ENCODE results near the gene IL36A. TPM values are rescaled to one million over a fixed set of nuclear protein-coding genes. Genes with fewer than 3 reads are reported as not detected.

The IL36A gene
- total RNA-seq (2021) = not detected in 2 replicates
- long read RNA-seq = 0 reads

- no peak within 1 kb of the TSS for H3K4ac ChIP-seq (ENCODE audit: low read depth, low read length)
- no peak within 1 kb of the TSS for H3K14ac ChIP-seq (ENCODE audit: insufficient read depth, low read length)
- Mint-ChIP-seq H3K36me3 (ENCODE audit: insufficient read depth in 1 of 3, low read depth in 3 of 3) (peaks cover 0 to 11% (median 0%) of the 10 kb centered on the region in 3 experiments; a peak in 1 of 7 replicates), H3K27ac (no peak within 1 kb of the TSS), H3K27me3 (ENCODE audit: low read depth) (peaks cover 25% of the 10 kb centered on the region), H3K9me3 (peaks cover 23 to 70% of the 10 kb centered on the region in 2 experiments), H3K4me1 (no peaks in the 10 kb centered on the region), H3K4me3 (no peak within 1 kb of the TSS)
- no peak within 1 kb of the TSS for H3T11ph ChIP-seq (ENCODE audit: low read length)
- no peak within 1 kb of the TSS for H2AK5ac ChIP-seq (ENCODE audit: insufficient read length, low read length)
- H3K79me2 ChIP-seq (ENCODE audit: insufficient read depth, low read length) = no peaks in the 10 kb centered on the region
- H3K79me1 ChIP-seq (ENCODE audit: insufficient read depth, low read depth, low read length, poor library complexity, severe bottlenecking) = no peaks in the 10 kb centered on the region
- H2BK15ac ChIP-seq (ENCODE audit: low read depth, low read length) = no peak within 1 kb of the TSS
- no peak within 1 kb of the TSS for H3K4me2 ChIP-seq (ENCODE audit: insufficient read depth, insufficient read length, low read length)
- DNase-seq = no peak
- no peak within 1 kb of the TSS for H2BK120ac ChIP-seq (ENCODE audit: low read depth, low read length, poor library complexity, severe bottlenecking)
- H3K4me1 ChIP-seq (ENCODE audit: insufficient read depth, low read length) = no peaks in the 10 kb centered on the region
- H4K8ac ChIP-seq (replicated peaks; ENCODE audit: insufficient read length, low read depth, low read length) = no peak within 1 kb of the TSS
- H3K56ac ChIP-seq (ENCODE audit: insufficient read length, low read depth, low read length) = no peak within 1 kb of the TSS
- no peaks in the 10 kb centered on the region for H3K27me3 ChIP-seq (ENCODE audit: insufficient read depth, low read length)
- no peak within 1 kb of the TSS for H3K18ac ChIP-seq (ENCODE audit: insufficient read length, low read depth, low read length)
- no CpG with 5 or more reads among the region's 3 CpGs for WGBS (ENCODE audit: extremely low coverage, insufficient read length, low lambda C conversion rate)
- no peaks in the 10 kb centered on the region for H3K23me2 ChIP-seq (ENCODE audit: insufficient read length, low read depth, low read length, poor library complexity, severe bottlenecking)
- no peak within 1 kb of the TSS for H2BK5ac ChIP-seq (ENCODE audit: insufficient read length, low read length)
- H3K23ac ChIP-seq (ENCODE audit: insufficient read length, low read depth, low read length) = no peak within 1 kb of the TSS
- H4K91ac ChIP-seq (ENCODE audit: insufficient read length, low read depth, low read length) = no peak within 1 kb of the TSS
- no peak within 1 kb of the TSS for H2AFZ ChIP-seq (ENCODE audit: low read length)
- no peak within 1 kb of the TSS for H2BK12ac ChIP-seq (ENCODE audit: insufficient read length, low read depth, low read length)
- no peak within 1 kb of the TSS for H3K27ac ChIP-seq (ENCODE audit: insufficient read length, low read depth, low read length)
- TF ChIP-seq, protein P1, sequence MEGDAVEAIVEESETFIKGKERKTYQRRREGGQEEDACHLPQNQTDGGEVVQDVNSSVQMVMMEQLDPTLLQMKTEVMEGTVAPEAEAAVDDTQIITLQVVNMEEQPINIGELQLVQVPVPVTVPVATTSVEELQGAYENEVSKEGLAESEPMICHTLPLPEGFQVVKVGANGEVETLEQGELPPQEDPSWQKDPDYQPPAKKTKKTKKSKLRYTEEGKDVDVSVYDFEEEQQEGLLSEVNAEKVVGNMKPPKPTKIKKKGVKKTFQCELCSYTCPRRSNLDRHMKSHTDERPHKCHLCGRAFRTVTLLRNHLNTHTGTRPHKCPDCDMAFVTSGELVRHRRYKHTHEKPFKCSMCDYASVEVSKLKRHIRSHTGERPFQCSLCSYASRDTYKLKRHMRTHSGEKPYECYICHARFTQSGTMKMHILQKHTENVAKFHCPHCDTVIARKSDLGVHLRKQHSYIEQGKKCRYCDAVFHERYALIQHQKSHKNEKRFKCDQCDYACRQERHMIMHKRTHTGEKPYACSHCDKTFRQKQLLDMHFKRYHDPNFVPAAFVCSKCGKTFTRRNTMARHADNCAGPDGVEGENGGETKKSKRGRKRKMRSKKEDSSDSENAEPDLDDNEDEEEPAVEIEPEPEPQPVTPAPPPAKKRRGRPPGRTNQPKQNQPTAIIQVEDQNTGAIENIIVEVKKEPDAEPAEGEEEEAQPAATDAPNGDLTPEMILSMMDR (conservative IDR thresholded peaks at IDR 0.05) = no peak
- H2BK20ac ChIP-seq (ENCODE audit: low read depth, low read length, poor library complexity, severe bottlenecking) = no peak within 1 kb of the TSS
- H4K5ac ChIP-seq (ENCODE audit: insufficient read length, low read depth, low read length) = no peak within 1 kb of the TSS
- no peaks in the 10 kb centered on the region for H4K20me1 ChIP-seq (ENCODE audit: control insufficient read depth, insufficient read depth, insufficient read length)
- no peaks in the 10 kb centered on the region for H3K9me3 ChIP-seq (ENCODE audit: control insufficient read depth, low read depth, low read length)
- H3K9ac ChIP-seq (ENCODE audit: extremely low read depth, insufficient read length, low read length) = no peak within 1 kb of the TSS
Observed at GRCh38 chr2:113005030-113005509, at the start of gene IL36A. TSS of gene IL36A (plus strand) at chr2:113005459. CDS start at chr2:113005872, 413 bp downstream.
